ENCODE results near the gene DDRGK1.

- TF ChIP-seq SIN3A (IDR thresholded peaks at IDR 0.05; ENCODE audit: borderline replicate concordance, insufficient read depth, low read length), result no peak
- TF ChIP-seq TAF1 (IDR thresholded peaks at IDR 0.05; ENCODE audit: borderline replicate concordance, insufficient read depth, low read length), result no peak
- TF ChIP-seq POLR2AphosphoS5 (IDR thresholded peaks at IDR 0.05; ENCODE audit: low read depth, low read length), result no peak
- no peak for TF ChIP-seq REST (IDR thresholded peaks at IDR 0.05; ENCODE audit: insufficient read depth in 1 of 2, low read depth in 2 of 2, low read length in 2 of 2)
- no peak for TF ChIP-seq FOXP2 (optimal IDR thresholded peaks at IDR 0.05; ENCODE audit: borderline replicate concordance, extremely low read depth, extremely low read length, insufficient read depth)
Observed at GRCh38 chr20:3162080-3162611, 42.3 kb downstream of the DDRGK1 start.

All from PFSK-1 (cell line).